HEK293 (cell line): ENCODE data around the gene SLC16A1.
A peak's percentile ranks its signal among the peaks of the same experiment; 100 is the strongest.

Experiments used
- CTCF ChIA-PET: fragments of 350-600 bp; formaldehyde crosslinking; extraction: SDS; loops from one replicate; lab custom pipeline; 2021; ENCODE audit warnings: antibody characterized with exemption; lab: Yijun Ruan, JAX
- POLR2A ChIA-PET: fragments of 300-600 bp; formaldehyde crosslinking; extraction: SDS; loops from one replicate; lab custom pipeline; 2020; ENCODE audit warnings: antibody characterized with exemption, inconsistent platforms; lab: Yijun Ruan, JAX
- H3K27ac ChIP-seq: fragments of 200-500 bp; sonication (Bioruptor generic); 2 replicates; pipeline ENCODE4 v1.5.1; 2014; ENCODE audit warnings: low read depth, low read length, control low read depth, inconsistent platforms; ENCODE audit errors: extremely low read depth
- H3K36me3 ChIP-seq, 2 experiments: fragments of 200-500 bp in 1 of 2; sonication (Bioruptor generic) in 1 of 2; 1 replicate in 1 of 2; 2 replicates in 1 of 2; pipeline ENCODE4 v1.5.1; 2014 to 2017; ENCODE audit warnings: inconsistent platforms in 2 of 2, low read length in 2 of 2; ENCODE audit not compliant: control insufficient read depth in 2 of 2, insufficient read depth in 1 of 2
- H3K4me1 ChIP-seq: fragments of 200-500 bp; sonication (Bioruptor generic); 2 replicates; pipeline ENCODE4 v1.5.1; 2014; ENCODE audit warnings: mild to moderate bottlenecking, low read length, inconsistent platforms; ENCODE audit not compliant: control insufficient read depth, insufficient read depth
- H3K4me3 ChIP-seq: 2 replicates; pipeline ENCODE4 v1.5.1; 2011; ENCODE audit warnings: low read depth, mild to moderate bottlenecking, control low read depth, low read length, moderate library complexity
- H3K9me3 ChIP-seq: fragments of 200-500 bp; sonication (Bioruptor generic); 2 replicates; pipeline ENCODE4 v1.5.1; 2014; ENCODE audit warnings: low read depth, low read length, inconsistent platforms; ENCODE audit not compliant: control insufficient read depth, insufficient read depth
- KLF8 ChIP-seq: fragments of 450-650 bp; formaldehyde crosslinking; IDR thresholded peaks from 2 replicates; pipeline ENCODE4 v1.5.1; 2016; ENCODE audit warnings: missing biosample characterization, missing genetic modification characterization
- OSR2 ChIP-seq: fragments of 450-650 bp; formaldehyde crosslinking; IDR thresholded peaks from 2 replicates; pipeline ENCODE4 v1.5.1; 2016; ENCODE audit warnings: missing biosample characterization, missing genetic modification characterization
- SCRT1 ChIP-seq: fragments of 450-650 bp; formaldehyde crosslinking; IDR thresholded peaks from 2 replicates; pipeline ENCODE4 v1.5.1; 2016; ENCODE audit warnings: missing biosample characterization, missing genetic modification characterization, borderline replicate concordance
- ZEB2 ChIP-seq: fragments of 450-650 bp; formaldehyde crosslinking; IDR thresholded peaks from 2 replicates; pipeline ENCODE4 v1.5.1; 2016; ENCODE audit warnings: missing biosample characterization, missing genetic modification characterization
- ZFP69B ChIP-seq: fragments of 450-650 bp; formaldehyde crosslinking; IDR thresholded peaks from 2 replicates; pipeline ENCODE4 v1.5.1; 2016; ENCODE audit warnings: missing biosample characterization, missing genetic modification characterization
- ZNF10 ChIP-seq: fragments of 450-650 bp; formaldehyde crosslinking; IDR thresholded peaks from 2 replicates; pipeline ENCODE4 v1.5.1; 2017; ENCODE audit warnings: missing biosample characterization, missing genetic modification characterization
- ZNF214 ChIP-seq: fragments of 450-650 bp; formaldehyde crosslinking; IDR thresholded peaks from 2 replicates; pipeline ENCODE4 v1.5.1; 2017; ENCODE audit warnings: missing biosample characterization, mild to moderate bottlenecking, missing genetic modification characterization, borderline replicate concordance
- ZNF221 ChIP-seq: fragments of 450-650 bp; formaldehyde crosslinking; IDR thresholded peaks from 2 replicates; pipeline ENCODE4 v1.5.1; 2017; ENCODE audit warnings: missing biosample characterization, missing genetic modification characterization, borderline replicate concordance
- ZNF24 ChIP-seq: fragments of 450-650 bp; formaldehyde crosslinking; IDR thresholded peaks from 2 replicates; pipeline ENCODE4 v1.5.1; 2016; ENCODE audit warnings: missing biosample characterization, missing genetic modification characterization
- ZNF391 ChIP-seq: fragments of 450-650 bp; formaldehyde crosslinking; IDR thresholded peaks from 2 replicates; pipeline ENCODE4 v1.5.1; 2016; ENCODE audit warnings: low read depth, missing biosample characterization, missing genetic modification characterization, borderline replicate concordance
- ZNF394 ChIP-seq: fragments of 450-650 bp; formaldehyde crosslinking; IDR thresholded peaks from 2 replicates; pipeline ENCODE4 v1.5.1; 2016; ENCODE audit warnings: missing biosample characterization, missing genetic modification characterization, mild to moderate bottlenecking, moderate library complexity, borderline replicate concordance
- ZNF76 ChIP-seq: fragments of 450-650 bp; formaldehyde crosslinking; IDR thresholded peaks from 2 replicates; pipeline ENCODE4; 2016; ENCODE audit warnings: low read depth, missing biosample characterization, missing genetic modification characterization, borderline replicate concordance
- ZNF776 ChIP-seq: fragments of 450-650 bp; formaldehyde crosslinking; IDR thresholded peaks from 2 replicates; pipeline ENCODE4 v1.5.0; 2017; ENCODE audit warnings: missing biosample characterization, missing genetic modification characterization, borderline replicate concordance
- TF ChIP-seq, protein P1 (sequence below): fragments of 450-650 bp; formaldehyde crosslinking; conservative IDR thresholded peaks from 2 replicates; pipeline ENCODE4 v1.5.1; 2016; ENCODE audit warnings: low read depth, missing biosample characterization, missing genetic modification characterization
- TF ChIP-seq, protein P2 (sequence below): fragments of 450-650 bp; formaldehyde crosslinking; IDR thresholded peaks from 2 replicates; pipeline ENCODE4 v1.5.1; 2016; ENCODE audit warnings: missing biosample characterization, missing genetic modification characterization
- TF ChIP-seq, protein P3 (sequence below): fragments of 450-650 bp; formaldehyde crosslinking; IDR thresholded peaks from 2 replicates; pipeline ENCODE4 v1.5.1; 2016; ENCODE audit warnings: missing biosample characterization, missing genetic modification characterization
- TF ChIP-seq, protein P4 (sequence below): fragments of 450-650 bp; formaldehyde crosslinking; IDR thresholded peaks from 2 replicates; pipeline ENCODE4 v1.5.1; 2016; ENCODE audit warnings: missing biosample characterization, missing genetic modification characterization
- TF ChIP-seq, protein P5 (sequence below): fragments of 450-650 bp; formaldehyde crosslinking; IDR thresholded peaks from 2 replicates; pipeline ENCODE4 v1.5.1; 2017; ENCODE audit warnings: missing biosample characterization, missing genetic modification characterization

The SLC16A1 gene

DNA sequence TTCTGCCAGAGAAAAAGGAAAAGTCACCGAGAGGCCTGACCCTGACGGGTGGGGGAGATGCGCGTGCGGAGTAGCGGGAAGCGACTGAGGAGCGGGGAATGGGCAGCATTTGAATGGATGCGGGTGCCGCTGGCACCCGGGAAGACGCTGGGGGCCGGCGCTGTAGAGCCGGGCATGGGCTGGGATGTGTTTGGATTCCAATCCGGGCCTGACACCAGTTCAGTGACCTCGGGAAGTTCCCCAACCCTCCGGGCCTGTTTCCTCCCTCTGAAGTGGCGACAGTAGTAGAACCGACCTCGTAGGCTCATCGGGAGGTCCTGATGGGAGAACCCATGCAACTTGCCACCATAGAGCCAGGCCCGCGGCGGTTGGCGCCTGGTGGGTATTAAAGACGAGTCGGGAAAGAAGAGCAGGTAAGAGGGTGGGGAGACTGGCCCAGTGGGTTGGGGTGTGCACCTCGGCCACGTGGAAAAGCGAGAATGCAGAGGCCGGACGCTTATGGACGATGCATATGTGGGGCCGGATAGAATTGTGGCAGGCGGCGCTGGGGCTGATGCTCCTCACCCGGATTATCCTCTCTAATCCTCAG, 642 bp upstream of the SLC16A1 start (continued):
- TF ChIP-seq, protein P1, sequence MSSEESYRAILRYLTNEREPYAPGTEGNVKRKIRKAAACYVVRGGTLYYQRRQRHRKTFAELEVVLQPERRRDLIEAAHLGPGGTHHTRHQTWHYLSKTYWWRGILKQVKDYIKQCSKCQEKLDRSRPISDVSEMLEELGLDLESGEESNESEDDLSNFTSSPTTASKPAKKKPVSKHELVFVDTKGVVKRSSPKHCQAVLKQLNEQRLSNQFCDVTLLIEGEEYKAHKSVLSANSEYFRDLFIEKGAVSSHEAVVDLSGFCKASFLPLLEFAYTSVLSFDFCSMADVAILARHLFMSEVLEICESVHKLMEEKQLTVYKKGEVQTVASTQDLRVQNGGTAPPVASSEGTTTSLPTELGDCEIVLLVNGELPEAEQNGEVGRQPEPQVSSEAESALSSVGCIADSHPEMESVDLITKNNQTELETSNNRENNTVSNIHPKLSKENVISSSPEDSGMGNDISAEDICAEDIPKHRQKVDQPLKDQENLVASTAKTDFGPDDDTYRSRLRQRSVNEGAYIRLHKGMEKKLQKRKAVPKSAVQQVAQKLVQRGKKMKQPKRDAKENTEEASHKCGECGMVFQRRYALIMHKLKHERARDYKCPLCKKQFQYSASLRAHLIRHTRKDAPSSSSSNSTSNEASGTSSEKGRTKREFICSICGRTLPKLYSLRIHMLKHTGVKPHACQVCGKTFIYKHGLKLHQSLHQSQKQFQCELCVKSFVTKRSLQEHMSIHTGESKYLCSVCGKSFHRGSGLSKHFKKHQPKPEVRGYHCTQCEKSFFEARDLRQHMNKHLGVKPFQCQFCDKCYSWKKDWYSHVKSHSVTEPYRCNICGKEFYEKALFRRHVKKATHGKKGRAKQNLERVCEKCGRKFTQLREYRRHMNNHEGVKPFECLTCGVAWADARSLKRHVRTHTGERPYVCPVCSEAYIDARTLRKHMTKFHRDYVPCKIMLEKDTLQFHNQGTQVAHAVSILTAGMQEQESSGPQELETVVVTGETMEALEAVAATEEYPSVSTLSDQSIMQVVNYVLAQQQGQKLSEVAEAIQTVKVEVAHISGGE (tag by site-specific recombination), result peak; percentile 40; the same call in 1 of the 2 replicates
- TF ChIP-seq ZNF394 (tag by site-specific recombination), result peak; percentile 92
- TF ChIP-seq, protein P2, sequence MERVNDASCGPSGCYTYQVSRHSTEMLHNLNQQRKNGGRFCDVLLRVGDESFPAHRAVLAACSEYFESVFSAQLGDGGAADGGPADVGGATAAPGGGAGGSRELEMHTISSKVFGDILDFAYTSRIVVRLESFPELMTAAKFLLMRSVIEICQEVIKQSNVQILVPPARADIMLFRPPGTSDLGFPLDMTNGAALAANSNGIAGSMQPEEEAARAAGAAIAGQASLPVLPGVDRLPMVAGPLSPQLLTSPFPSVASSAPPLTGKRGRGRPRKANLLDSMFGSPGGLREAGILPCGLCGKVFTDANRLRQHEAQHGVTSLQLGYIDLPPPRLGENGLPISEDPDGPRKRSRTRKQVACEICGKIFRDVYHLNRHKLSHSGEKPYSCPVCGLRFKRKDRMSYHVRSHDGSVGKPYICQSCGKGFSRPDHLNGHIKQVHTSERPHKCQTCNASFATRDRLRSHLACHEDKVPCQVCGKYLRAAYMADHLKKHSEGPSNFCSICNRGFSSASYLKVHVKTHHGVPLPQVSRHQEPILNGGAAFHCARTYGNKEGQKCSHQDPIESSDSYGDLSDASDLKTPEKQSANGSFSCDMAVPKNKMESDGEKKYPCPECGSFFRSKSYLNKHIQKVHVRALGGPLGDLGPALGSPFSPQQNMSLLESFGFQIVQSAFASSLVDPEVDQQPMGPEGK (tag by site-specific recombination), result peak; percentile 37; the same call in 1 of the 2 replicates
- TF ChIP-seq, all 188 proteins: peak for 7

DNA sequence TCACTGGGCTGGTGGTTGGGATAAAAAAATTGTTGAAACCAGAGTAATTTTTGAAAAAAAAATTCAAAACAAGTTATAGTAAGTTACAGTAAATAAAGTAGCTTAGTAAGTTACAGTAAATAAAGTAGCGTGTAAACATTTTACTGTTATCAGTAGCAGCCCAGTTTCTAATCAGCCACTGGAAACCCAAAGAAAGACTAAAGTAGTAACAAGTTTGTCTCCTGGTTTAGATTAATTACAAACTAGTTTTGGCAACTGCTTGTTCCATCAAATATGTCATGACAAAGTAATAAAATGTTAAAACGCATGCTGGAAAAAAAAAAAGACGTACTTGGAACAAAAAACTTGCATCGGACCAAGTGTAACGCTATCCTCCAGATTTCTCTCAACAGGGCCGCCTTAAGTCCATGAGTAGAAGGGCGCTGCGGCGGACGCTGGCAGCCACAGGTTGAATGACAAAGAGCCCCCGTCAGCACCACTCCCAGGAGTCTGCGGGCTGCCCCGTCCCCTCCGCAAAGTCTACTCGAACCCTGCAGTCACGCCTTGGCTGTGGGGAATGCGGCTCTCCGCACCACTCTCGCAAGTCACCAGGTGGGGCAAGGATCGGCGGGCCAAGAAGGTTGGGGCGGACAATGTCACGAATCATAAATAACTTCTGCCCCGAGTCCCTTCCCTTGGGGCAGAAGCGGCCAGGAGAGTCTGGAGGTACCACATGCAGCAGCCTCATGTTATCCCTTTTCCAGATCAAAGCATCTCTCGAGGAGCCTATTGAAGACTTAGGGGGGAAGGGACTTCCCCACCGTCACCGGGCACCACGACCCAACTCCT, 837 bp downstream of the SLC16A1 start:
- Histone ChIP-seq H3K4me3 (peak overlapping the region; percentile 88), H3K27ac (peak overlapping the region; percentile 86), H3K36me3 (peaks cover 0 to 12% of the 10 kb centered on the region in 2 experiments; a peak in 2 of 3 replicates), H3K4me1 (no peaks in the 10 kb centered on the region), H3K9me3 (no peaks in the 10 kb centered on the region)
- ChIA-PET POLR2A (interaction anchor here (1.2 to 2.3 kb wide), 11 partner anchors 9 to 118 kb away, joined by 3 to 19 read pairs (median 7); partner anchors contain the start of gene LRIG2), CTCF (interaction anchor here (0.6 to 1.5 kb wide), 8 partner anchors 30 to 239 kb away, joined by 3 to 7 read pairs (median 4); partner anchors contain the start of gene PPM1J)
- TF ChIP-seq ZFP69B (tag by site-specific recombination) (peak; percentile 93), ZNF776 (tag by site-specific recombination) (no peak), ZNF391 (tag by site-specific recombination) (no peak), ZEB2 (tag by site-specific recombination) (peak; percentile 70), ZNF10 (no peak), ZNF214 (tag by site-specific recombination) (no peak), ZNF221 (tag by site-specific recombination) (no peak), KLF8 (0 out of 2 replicates have a peak, but pooled peaks have one; percentile 39), ZNF24 (tag by site-specific recombination) (no peak), ZNF76 (tag by site-specific recombination) (peak; percentile 68; the same call in 1 of the 2 replicates), SCRT1 (tag by site-specific recombination) (peak; percentile 94), OSR2 (tag by site-specific recombination) (peak; percentile 78; the same call in 1 of the 2 replicates)
- TF ChIP-seq, protein P2 (tag by site-specific recombination), result peak; percentile 88
- TF ChIP-seq, protein P3, sequence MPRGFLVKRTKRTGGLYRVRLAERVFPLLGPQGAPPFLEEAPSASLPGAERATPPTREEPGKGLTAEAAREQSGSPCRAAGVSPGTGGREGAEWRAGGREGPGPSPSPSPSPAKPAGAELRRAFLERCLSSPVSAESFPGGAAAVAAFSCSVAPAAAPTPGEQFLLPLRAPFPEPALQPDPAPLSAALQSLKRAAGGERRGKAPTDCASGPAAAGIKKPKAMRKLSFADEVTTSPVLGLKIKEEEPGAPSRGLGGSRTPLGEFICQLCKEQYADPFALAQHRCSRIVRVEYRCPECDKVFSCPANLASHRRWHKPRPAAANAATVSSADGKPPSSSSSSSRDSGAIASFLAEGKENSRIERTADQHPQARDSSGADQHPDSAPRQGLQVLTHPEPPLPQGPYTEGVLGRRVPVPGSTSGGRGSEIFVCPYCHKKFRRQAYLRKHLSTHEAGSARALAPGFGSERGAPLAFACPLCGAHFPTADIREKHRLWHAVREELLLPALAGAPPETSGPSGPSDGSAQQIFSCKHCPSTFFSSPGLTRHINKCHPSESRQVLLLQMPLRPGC (tag by site-specific recombination), result 0 out of 2 replicates have a peak, but pooled peaks have one; percentile 17
- TF ChIP-seq, protein P4, sequence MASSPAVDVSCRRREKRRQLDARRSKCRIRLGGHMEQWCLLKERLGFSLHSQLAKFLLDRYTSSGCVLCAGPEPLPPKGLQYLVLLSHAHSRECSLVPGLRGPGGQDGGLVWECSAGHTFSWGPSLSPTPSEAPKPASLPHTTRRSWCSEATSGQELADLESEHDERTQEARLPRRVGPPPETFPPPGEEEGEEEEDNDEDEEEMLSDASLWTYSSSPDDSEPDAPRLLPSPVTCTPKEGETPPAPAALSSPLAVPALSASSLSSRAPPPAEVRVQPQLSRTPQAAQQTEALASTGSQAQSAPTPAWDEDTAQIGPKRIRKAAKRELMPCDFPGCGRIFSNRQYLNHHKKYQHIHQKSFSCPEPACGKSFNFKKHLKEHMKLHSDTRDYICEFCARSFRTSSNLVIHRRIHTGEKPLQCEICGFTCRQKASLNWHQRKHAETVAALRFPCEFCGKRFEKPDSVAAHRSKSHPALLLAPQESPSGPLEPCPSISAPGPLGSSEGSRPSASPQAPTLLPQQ (tag by site-specific recombination), result peak; percentile 96
- TF ChIP-seq, protein P5, sequence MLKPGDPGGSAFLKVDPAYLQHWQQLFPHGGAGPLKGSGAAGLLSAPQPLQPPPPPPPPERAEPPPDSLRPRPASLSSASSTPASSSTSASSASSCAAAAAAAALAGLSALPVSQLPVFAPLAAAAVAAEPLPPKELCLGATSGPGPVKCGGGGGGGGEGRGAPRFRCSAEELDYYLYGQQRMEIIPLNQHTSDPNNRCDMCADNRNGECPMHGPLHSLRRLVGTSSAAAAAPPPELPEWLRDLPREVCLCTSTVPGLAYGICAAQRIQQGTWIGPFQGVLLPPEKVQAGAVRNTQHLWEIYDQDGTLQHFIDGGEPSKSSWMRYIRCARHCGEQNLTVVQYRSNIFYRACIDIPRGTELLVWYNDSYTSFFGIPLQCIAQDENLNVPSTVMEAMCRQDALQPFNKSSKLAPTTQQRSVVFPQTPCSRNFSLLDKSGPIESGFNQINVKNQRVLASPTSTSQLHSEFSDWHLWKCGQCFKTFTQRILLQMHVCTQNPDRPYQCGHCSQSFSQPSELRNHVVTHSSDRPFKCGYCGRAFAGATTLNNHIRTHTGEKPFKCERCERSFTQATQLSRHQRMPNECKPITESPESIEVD, result peak; percentile 81
